DMS 273 (cell line): ENCODE results near the gene LYRM1.

Source experiments
- DNase-seq: peaks from one replicate; lab custom pipeline; 2025; ENCODE audit not compliant: unreplicated experiment; lab: John Stamatoyannopoulos, UW

The LYRM1 gene

GRCh38 chr16:20871941-20872815 is 28.4 kb upstream of the LYRM1 start:
- no peak for DNase-seq

DNA sequence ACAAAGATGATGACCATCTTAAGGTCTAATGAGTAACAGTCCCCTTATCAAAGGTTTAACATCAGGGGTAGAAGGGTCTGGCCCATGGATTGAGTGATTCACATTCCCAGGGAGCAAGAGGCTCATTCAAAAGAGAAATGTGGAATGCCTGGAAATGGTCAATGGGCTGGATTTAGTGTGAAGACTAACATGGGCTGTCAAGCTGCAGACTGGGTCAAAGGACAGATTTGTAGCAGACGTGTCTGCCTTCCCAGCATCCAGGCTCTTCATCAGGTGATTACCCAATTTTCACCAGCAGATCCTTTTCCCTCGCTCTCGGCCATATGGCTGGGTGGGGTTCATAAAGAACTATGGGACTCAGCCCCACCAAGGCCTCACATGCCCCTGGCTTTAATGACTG is 27.2 kb upstream of the LYRM1 start:
- DNase-seq, result no peak

- DNase-seq, result no peak
Observed at GRCh38 chr16:20874088-20874581, 26.4 kb upstream of the LYRM1 start.

DNA sequence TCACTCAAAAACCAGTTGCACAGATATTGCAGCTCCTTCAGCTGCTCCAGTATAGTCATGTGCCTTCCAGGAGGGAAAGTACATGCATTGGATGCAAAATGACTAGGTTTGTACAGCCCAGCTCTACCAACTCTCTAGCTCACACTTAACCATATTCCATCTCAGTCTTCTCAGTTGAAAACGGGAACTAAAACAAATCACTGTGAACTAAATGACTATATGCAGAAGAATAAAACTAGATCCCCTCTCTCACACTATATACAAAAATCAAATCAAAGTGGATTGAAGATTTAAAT is 25.3 kb upstream of the LYRM1 start:
- DNase-seq, result no peak

GRCh38 chr16:20878682-20879147 is 21.9 kb upstream of the LYRM1 start:
- DNase-seq, result no peak

- DNase-seq, result no peak
Observed at GRCh38 chr16:20879175-20880040, 21.2 kb upstream of the LYRM1 start.

- no peak for DNase-seq
Observed at GRCh38 chr16:20880867-20881502, 19.6 kb upstream of the LYRM1 start.

DNA sequence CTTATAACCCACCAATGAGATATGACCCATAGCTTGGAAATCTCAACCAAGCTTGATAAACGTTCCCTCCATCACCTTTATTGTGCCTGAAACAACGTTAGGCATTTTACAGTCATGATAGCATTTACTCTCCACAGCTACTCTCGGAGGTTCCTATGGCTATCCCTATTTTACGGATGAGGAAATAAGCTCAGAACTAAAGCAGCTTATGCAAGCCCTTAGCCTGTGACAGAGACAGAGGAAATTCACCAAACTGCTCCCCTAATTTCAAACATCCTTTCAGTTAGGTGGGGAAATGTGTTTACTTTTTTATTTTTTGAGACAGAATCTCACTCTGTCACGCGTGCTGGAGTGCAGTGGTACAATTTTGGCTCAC is 19.1 kb upstream of the LYRM1 start:
- DNase-seq, result no peak

DNA sequence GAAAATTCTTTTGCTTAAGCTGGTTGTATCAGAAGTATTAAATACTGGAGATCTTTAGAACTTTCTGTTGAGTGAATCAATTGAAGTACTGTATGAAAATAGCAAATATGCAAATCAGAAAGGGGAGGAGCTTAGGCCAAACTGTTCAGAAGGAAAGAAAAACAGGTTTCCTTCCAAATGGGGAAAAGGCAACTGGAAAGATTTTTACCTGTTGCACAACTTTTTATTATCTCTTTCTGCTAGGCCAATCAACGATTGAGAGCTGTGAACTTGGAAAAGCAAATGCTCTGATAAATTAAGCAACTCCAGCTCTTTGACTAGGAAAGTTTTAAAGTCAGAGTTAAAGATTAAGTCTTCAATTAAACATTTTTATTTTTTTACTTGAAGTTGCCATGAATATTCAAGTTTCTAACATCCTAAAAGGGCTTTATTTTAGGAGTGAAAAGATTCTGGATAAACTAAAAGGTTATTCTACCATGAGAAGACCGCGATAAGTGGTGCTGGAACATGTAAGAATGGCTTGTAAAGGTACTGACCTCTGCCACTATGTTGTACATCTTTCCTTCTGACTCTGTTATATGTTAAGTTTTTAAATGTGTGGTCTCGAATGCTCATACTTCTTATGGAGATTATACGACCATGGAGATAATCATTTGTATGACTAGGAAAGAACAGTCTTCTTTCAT is 16.9 kb upstream of the LYRM1 start:
- DNase-seq, result no peak

DNA sequence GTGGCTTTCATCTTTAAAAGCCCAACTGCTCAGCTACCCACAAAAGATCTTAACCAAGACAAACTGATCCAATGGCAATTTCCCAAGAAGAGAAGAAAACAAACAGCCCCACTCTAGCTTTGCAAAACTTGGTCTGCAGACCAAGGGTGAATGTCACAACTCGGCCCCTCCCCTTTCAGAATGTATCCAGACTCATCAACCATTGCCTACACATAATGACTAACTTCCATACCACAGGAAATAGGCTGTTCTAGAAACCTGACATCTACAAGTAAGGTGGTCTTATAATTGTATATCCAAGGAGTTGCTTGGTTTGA is 16.4 kb upstream of the LYRM1 start:
- no peak for DNase-seq

DNA sequence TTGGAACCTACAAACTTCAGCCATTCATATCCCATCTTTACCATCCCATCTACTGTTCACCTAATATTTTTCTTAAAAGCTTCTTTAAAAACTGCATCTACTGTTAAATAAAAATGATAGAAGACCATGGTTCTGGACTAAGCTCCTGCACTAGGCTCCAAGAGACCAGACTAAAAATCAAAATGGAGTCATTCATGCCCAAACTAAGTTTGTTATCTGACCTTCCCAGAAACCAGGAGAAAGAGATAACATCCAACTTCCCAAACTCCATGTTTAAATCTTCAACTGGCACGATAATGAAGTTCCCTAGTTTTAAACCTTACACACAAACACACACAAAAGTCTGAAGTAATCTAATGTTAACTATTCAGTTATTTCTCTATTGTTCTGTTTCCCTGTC is 14.3 kb upstream of the LYRM1 start:
- DNase-seq, result no peak

DNA sequence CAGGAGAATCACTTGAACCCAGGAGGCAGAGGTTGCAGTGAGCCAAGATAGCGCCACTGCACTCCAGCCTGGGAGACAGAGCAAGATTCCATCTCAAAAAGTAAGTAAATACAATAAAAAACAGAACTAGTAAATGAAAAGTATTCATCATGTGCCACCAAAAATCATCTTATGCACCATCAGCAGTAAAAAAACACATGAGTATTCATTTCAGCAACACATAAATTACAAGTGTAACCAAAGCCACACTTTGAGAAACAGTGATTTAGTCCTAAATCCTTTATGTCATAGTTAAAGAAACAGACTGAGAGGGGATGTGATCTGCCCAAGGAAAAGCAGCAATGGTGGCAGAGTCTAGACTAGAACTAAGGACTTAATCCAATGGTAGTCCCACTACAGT is 13.4 kb upstream of the LYRM1 start:
- no peak for DNase-seq

DNA sequence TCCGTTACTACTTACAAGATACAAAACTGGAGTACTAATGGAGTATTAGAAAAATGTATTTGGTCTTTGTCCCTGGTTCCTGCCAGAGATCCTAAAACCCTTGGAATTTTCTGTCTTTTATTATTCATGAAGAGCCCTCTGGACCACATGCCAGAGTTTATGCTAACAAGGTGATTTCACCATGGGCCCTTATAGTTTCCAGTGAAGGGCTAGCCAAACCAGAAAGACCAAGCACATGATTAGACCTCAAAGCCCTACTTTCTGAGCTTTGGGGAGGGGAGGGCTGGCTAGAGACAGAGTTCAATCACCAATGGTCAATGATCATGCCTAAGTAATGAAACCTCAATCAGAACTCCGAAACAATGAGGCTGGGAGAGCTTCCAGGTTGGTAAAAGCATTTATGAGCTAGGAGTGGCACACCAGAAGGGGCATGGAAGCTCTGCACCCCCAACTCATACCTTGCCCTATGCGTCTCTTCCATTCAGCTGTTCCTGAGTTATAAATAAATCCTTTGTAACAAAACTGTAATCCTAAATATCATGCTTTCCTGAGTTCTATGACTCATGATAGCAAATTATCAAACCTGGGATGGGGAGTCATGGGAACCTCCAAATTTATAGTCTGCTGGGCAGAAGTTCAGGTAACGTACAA is 10.8 kb upstream of the LYRM1 start:
- DNase-seq, result no peak

- DNase-seq, result no peak
Observed at GRCh38 chr16:20894388-20894787, 6.2 kb upstream of the LYRM1 start.

DNA sequence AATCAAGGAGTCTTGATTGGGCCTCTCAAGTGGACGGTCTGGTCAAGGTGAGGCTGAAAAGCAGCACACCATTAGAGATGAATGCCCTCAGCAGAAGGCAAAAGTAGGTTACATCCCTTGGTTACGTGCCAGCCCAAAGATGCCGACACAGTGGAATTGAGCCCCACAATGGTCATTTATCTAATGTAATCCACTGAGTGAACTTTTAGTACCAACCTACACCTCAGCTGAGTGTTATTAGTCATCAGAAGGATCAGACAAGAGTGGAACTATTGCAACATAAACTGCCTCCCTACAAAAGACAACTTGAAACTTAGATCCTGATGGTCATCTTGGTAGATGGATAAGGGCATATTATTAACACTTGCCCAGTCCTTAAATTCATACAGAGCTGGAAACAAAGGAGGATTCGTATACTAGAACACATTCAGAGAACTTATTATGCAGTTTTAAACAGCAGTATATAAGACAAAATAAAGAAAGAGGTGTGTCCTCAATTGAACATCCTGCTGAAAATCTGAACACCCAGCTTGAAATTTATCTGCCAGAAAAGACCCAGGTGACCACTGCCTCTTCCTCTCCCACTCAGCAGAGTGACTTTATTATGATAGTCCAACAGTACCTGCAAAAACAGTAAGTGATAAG is 3.2 kb upstream of the LYRM1 start:
- DNase-seq, result no peak

DNA sequence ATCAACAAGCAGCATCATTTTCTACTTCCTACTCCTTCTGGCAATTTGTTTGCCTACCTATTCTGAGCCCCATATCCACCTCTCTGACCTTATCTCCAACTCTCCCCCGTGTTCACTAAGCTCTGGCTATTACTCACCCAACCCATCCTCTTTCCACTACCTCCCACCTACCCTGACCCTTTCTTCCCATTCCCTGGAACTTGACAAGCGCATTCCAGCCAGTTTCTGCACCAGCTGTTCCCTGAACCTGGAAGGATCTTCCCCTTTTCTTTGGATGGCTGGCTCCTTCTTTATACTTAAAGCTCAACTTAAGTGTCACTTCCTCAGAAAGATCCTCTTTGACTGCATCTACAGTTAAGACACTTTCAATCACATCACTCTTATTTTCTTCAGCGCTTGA is 2.6 kb upstream of the LYRM1 start:
- DNase-seq, result no peak

GRCh38 chr16:20899071-20899470 is 1.5 kb upstream of the LYRM1 start:
- no peak for DNase-seq

DNA sequence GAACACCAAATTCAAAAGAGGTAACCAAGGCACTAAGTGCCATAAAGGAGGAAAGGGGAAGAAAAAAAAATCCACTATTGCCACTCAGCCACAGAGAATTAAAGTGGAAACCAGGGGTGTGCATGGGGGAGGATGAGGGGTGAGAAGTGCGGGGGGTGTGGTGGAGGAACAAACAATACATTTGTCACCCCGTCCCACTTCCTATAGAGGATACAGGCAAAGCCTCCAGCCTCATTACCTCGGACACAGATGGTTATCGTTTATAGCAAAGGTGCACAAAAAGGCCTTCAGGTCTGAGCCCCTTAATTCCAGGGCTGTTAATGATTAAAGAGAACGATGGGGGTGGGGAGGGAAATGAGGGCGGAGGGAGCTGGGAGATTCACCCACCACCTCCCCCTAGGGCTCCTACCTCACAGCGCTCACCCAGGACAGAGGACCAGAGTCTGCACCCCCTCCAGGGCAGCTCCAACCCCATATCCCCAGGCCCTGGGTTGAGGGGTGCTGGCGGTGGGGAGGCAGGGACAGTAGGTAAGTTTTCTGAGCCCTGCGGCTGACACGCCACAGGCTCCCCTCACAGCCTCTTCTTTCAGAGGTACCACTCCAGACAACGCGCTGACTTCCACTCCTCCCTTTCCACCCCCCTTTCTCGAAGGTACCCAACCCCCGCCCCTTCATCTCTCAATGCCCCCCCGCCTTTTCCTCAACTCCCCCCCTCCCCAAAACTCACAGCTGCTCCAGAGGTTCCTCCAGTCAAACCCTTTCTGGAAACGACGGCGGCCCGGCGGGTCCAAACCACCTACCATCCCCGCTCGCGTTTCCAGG is 883 bp upstream of the LYRM1 start:
- DNase-seq, result no peak

DNA sequence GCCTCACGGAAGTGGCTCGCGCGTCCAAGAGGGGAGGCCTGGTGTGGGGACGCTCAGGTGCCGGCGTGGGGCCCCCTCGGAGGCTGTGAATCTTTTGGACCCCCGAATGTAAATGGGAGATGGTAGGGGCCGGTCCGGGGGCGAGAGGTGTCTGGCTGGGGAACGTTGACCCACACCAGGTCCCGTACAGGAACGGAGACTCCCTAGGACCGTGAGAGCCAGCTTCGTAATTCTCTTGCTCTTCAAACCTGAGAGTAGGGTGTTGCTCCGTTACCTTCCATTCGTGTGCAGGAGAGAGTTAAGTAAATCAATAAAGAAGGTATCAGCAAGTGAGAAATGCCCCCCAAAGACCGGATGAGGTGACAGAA is 481 bp downstream of the LYRM1 start:
- peak; percentile 52 for DNase-seq
